Occipital lobe (tissue), 2 donors: Measurements from ENCODE around the gene ADARB2. TPM values are rescaled to one million over a fixed set of nuclear protein-coding genes. Genes with fewer than 3 reads are reported as not detected.

Source experiments
- DNase-seq: peaks from one replicate; lab custom pipeline; 2025; lab: John Stamatoyannopoulos, UW
- total RNA-seq: library from RNA; depleted of rRNA; stranded (reverse); fragments of >200 nt; gene quantifications from one replicate; pipeline ENCODE4 v1.2.3, GENCODE V29; 2014

The ADARB2 gene
- total RNA-seq, 1 donor from 2014 or later = 4.8 TPM

DNA sequence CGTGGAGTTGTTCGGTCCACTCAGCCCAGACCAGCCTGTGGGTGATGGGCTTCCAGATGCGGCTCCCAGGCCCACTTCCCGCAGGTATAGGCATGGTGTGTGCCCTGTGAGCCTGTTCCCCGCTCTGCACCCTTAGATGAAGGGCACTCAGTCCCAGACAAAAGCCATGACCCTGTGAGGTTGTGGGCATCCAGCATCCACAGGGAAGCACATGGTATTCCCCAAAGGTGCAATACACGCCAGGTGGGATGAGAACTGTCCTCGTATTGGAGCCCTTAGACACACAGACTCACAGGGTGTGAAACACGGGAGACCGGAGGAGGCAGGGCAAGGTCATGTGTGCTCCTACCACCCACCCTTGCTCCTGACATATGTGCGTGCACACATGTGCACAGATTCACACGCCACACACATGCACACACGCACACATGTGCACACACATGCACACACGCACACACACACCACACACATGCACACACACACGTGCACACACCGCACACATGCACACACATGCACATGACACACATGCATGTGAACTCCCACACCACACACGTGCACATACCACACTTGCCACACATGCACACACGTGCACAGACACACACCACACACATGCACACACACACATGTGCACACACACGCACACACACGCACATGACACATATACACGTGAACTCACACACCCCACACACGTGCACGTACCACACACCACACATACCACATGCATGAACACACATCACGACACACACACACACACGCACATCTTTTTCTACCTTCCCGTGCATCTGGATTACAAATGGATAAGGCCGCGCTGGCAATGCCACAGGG is 361.8 kb downstream of the ADARB2 start:
- no peak for DNase-seq

DNA sequence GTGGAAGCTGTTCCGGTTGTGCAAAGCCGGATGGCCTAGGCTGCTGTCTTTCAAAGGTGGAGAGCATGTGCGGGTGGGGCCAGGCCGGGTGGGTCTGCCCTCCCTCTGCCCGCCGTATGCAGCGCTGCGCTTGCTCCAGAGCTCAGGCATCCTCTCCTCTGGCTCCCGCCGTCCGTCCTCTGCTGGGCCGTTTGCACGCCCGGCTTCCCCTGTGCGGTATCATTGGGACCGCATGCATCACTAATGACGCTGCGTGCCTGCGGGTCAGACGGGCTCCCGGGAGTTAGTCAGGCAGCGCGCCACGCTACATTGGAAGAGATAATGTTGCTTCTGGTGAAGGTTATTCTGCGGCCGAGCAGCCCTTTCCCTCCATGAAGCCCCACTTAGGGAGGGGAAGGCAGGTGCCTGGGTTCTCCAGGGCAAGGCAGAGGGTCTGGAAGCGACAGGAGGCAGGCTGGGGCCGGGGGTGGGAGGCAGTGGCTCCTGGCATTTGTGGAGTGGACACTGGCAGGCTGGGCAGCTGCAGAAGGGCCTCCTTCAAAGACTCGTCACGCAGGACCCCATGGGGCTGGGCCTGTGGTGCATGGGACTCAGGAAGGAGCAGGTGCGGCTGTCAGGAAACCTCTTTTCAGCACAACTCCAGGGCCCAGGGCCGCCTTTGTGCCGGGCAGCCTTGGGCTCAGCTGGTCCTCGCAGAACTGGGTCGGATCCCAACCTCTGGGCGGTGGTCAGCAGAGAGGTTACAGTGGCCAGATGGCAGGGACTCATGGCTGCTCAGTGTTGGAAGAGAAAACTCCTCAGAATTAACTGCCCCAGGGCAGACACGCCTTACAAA is 362.6 kb downstream of the ADARB2 start:
- DNase-seq = no peak

DNA sequence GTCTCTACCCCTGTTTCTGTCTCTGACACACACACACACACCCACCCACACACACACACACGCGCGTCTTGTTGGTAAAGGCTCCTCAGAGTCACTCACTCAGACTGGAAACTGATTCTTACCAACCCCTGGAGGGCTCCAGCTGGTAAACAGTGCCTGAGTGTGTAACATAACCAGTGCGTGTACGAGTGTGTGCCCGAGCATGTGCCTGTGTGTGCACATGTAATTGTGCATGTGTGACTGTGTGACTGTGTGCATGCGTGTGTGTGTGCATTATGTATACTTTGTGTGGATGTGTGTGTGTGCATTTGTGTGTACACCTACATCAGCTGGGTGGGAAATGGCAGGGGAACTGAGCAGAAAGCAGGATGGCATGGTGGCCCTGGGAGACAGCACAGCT is 364.0 kb downstream of the ADARB2 start:
- DNase-seq = no peak

GRCh38 chr10:1372212-1372611 is 365.1 kb downstream of the ADARB2 start:
- DNase-seq = no peak

DNA sequence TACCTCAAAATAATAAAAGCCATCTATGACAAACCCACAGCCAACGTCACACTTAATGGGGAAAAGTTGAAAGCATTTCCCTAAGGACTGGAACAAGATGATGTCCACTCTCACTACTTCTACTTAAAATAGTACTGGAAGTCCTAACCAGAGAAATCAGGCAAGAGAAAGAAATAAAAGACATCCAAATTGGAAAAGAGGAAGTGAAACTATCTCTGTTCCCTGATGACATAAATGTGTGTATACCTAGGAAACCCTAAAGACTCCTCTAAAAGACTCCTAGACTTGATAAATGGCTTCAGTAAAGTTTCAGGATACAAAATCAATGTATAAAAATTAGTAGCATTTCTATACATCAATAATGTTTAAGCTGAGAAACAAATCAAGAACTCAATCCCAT is 367.0 kb downstream of the ADARB2 start:
- no peak for DNase-seq

GRCh38 chr10:1369665-1370064 is 367.7 kb downstream of the ADARB2 start:
- DNase-seq = no peak

- no peak for DNase-seq
Measured at GRCh38 chr10:1369197-1369596, 368.1 kb downstream of the ADARB2 start.

DNA sequence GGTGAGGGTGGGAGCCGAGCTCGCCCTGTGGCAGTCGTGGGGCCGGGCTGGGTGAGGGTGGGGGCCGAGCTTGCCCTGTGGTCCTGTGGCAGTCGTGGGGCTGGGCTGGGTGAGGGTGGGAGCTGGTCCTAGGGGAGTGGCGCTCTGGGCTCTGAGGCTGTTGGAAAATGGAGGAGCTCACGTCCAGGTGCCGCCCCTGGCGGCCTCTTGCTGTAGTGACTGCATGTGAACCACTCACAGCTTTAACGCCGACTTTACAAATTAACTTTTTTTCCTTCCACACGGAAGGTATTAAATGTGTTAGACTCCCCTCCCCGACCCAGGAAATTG is 368.5 kb downstream of the ADARB2 start:
- no peak for DNase-seq

- no peak for DNase-seq
Measured at GRCh38 chr10:1367938-1368841, 369.1 kb downstream of the ADARB2 start.

- no peak for DNase-seq
Measured at GRCh38 chr10:1366811-1367425, 370.4 kb downstream of the ADARB2 start.

GRCh38 chr10:1366322-1366691 is 371.0 kb downstream of the ADARB2 start:
- no peak for DNase-seq

DNA sequence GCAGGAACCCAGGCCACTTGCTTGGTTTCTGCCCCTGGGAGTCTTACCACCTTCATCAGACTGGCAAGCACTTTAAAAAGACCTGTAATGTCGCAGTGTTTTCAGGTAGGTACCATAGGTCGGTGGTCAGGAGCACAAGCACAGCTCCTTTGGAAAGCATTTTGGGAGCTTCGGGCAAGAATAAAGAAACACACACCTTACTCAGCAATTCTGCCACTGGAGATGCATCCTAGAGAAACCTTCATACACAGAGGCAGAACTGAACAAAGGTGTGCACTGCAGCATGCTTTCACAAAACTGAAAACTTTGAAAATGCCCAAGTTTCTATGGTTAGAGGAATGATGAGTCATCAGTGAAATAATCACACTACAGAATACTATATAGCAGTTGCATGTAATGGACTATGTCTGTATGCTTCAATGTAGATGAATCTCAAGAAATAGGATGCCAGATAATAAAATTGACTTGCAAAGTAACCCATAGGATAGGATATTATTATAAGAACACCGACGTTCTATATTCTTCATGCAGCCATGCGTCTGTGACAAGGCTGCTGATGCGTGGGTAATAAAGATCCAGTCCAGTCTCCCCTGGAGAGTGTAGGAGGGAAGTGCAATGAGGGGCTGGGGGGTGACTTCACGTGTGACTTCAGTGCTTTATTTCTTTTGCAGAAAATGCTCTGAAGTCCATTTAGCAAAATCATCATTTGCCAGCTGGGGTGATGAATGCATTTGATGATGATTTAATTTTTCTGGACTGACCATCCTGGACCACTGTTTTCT is 371.6 kb downstream of the ADARB2 start:
- no peak for DNase-seq

GRCh38 chr10:1364151-1364910 is 373.0 kb downstream of the ADARB2 start:
- no peak for DNase-seq

DNA sequence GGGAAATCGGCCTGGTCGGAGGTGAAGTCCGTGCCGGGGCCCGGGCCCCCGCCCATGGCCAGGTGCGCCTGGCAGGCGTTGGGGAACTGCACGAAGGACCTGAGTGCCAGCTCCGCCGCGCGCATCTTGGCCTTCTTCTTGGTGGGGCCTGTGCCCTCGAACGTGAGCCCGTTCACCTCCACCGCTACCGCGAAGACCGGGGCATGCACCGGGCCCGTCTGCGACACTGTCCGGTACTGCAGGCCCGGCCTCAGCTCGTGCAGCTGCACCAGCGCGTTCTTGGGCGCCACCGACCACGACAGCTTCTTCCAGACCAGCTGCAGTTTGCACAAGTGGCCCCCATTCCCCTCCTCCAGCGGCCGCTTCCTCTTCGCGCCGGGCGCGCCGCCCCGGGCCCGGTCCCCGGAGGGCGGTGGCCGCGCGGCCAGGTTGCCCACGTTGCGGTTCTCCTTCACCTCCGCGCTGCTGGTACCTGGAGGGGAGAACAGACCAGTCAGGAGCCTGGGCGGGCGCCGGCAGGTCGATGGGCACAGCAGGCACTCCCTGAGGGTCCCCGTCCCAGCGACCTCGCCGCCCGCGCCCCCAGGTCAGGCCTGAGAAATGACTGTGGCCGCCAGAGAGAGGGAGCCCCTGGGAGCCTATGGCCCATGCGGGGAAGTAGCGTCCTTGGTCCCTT is 373.7 kb downstream of the ADARB2 start:
- no peak for DNase-seq

GRCh38 chr10:1362589-1363445 is 374.5 kb downstream of the ADARB2 start:
- no peak for DNase-seq

GRCh38 chr10:1361411-1362105 is 375.8 kb downstream of the ADARB2 start:
- DNase-seq = no peak

- no peak for DNase-seq
Measured at GRCh38 chr10:1360558-1361164, 376.7 kb downstream of the ADARB2 start.
